NCI-H2081 treated with DMSO at 0.1 percent for 48 hours (cell line): ENCODE data around the gene OR10K1.
"Not testable (repeated sequence)": the region's sequence is repeated elsewhere in the genome, so short reads cannot be mapped to it uniquely, and the experiment has no call there.

Experiments used
- DNase-seq: peaks from one replicate; lab custom pipeline; 2025; lab: John Stamatoyannopoulos, UW

OR10K1 gene, protein sequence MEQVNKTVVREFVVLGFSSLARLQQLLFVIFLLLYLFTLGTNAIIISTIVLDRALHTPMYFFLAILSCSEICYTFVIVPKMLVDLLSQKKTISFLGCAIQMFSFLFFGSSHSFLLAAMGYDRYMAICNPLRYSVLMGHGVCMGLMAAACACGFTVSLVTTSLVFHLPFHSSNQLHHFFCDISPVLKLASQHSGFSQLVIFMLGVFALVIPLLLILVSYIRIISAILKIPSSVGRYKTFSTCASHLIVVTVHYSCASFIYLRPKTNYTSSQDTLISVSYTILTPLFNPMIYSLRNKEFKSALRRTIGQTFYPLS

DNA sequence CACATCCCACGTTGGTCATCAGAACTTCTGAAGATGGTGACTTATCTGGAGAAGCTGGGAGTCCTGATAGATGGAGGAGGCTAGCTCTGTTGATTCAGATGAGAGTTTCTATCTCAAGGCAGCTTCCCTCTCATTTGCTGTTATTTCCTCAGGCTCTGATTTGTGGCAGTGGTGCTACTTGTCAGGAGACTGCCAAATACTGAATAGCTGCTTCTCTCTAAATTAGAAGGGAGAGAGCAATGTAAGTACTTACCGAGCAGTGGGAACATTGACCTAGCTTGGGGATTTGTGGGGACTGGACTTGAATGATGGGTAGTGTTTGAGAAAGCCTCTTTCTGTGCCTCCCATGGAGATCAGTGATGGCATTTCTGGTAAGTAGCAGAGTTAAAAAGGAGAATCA, at the start of gene OR10K1:
Gene OR10K1 (plus strand): TSS at position 301 of the 400 bp plus-strand sequence. CDS start 3,728 bp downstream, outside the sequence.
- no peak for DNase-seq

DNA sequence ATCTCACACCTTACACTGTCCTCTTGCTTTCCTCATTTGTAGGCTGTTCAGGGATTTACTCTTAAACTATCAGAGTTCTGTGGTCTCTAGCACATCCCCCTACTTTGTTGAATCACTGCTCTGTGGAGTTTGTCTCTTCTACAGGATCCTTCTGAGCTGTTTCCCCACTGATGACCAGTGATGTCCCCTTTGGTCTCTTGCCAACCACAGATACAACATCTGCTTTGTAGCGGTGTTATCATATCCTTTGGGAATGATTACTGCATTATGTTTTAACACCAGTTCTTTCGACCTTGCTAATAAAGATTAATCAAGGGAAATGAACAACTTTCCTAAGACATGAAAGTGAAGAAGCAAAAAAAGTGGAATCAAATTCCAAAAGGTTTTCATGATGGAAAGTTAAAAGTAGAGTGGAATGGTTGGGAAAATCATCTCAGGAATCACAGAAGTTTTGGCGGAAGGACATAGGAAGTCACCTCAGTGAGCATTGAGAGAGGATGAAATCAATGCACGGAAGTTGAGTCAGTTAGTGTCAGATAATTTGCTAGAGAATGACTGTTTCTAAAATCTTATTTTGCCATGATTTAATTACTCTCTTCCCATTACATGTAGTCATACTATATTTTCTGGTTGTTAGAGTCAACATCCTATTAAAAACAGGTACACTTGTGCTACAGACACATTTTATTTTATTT, 46.8 kb upstream of the OR10K1 start:
- no peak for DNase-seq

DNA sequence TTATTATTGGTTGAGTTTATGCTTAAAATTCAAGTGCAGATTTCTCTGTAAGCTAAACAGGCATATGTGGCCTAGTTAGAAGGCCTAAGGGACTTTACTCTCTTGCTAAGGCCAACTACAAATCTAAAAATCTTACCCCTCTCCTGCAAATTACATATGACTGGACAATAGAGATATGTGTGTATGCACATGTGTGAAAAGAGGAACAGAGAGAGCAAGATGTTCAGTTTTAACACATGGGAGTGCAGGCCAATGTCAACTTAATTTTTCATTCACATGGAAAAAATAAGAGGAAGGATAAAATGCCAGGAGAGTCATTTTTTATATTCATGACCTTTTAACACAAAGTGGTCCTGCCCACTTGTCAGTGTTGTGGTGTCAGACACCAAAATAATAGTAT, 44.0 kb upstream of the OR10K1 start:
- no peak for DNase-seq

DNA sequence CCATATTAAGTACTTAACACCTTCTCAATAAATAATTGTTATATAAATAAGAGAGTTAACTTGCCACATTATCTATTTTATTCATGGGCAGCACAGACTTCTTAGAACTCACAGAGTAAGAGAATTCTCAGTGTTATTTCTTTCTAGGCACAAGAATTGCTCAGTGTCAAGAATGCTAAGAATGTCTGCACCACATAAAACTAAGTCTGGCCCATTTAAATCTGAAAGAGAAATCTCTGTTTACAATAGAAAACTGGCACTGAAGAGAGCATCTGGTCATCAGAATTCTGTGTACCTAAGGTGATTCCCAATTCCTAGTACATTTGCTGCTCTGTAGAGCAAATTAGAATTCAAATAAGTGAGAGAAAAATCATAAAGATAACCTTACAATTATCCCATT, 39.4 kb upstream of the OR10K1 start:
- DNase-seq: no peak

DNA sequence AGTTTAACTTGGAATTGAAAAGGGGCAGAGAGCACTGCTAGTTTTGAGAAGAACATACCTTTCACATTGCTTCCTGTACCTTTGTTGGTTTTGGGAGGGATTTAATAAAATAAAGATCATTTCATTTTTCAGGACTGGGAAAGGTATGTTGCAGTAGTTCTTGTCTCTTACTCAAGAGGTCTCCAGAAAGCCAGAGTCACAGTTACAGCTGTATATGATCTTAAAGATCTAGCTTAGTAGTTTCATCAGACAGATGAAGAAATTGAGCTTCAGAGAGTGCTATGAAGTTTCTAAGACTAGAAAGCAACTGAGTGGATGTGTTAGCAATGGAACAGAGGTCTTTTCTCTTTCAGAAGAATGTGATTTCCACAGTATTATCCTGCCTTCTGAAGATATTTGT, 36.6 kb upstream of the OR10K1 start:
- no peak for DNase-seq

DNA sequence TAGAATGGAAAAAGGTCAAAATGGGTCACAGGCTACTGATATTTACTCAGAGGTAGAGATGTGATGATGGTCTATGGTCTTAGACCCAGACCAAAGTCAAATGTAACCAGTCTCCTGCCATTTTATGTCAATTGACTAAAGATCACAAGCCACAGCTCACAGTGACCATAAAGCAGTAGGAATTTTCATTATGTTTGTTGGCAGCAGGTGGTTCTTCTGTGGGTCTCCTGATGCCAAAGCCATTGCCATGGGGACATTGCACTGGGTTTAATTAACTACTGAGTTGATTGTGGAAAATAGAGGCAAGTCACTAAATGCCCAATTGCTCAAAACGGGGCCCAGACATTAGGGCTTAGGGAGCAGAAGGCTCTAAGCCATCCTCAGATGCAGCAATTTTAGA, 35.5 kb upstream of the OR10K1 start, which contains the start of gene OR10K2:
Gene OR10K2 (minus strand): TSS at position 101 of the 400 bp plus-strand sequence. CDS start 5,371 bp downstream, outside the sequence.
- no peak for DNase-seq

DNA sequence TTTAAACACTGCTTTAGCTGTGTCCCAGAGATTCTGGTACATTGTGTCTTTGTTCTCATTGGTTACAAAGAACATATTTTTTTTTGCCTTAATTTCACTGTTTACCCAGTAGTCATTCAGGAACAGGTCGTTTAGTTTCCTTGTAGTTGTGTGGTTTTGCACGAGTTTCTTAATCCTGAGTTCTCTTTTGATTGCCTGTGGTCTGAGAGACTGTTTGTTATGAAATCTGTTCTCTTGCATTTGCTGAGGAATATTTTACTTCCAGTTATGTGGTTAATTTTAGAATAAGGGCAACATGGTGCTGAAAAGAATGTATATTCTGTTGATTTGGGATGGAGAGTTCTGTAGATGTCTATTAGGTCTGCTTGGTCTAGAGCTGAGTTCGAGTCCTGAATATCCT, 31.5 kb upstream of the OR10K1 start:
- DNase-seq: not testable (repeated sequence)

DNA sequence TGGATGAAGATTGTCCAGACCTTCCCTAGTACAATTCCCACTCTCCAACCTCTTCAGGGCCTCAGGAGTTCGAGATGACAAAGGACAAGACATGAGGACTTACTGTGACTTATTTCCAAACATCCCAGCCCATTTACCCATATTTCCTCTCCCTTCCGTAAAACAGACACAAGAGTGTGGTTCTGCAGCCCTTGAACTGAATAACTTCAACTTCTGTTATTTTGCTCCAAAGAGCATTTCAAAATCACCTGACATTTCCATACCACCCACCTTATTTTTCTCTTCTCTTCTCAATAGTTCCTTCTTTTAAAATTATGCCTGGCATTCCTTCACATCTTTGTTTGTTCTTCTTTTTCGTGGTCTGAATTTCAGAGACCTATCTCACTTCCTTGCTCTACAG, 26.9 kb upstream of the OR10K1 start:
- no peak for DNase-seq

DNA sequence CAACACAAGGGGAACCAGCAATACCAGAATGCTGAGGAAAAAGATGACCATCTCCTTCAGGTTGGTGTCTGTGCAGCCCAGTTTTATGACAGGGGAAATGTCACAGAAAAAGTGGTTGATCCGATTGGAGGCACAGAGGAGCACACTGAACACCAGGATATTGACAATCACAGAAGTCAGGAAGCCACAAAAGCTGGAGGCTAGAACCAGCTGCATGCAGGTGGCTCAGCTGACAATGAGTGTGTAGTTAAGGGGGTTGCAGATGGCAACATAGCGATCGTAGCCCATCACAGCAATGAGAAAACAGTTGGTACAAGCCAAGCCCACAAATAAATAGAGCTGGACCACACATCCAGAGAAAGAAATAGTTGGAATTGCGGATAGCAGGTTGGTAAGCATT, 16.3 kb upstream of the OR10K1 start:
- no peak for DNase-seq

DNA sequence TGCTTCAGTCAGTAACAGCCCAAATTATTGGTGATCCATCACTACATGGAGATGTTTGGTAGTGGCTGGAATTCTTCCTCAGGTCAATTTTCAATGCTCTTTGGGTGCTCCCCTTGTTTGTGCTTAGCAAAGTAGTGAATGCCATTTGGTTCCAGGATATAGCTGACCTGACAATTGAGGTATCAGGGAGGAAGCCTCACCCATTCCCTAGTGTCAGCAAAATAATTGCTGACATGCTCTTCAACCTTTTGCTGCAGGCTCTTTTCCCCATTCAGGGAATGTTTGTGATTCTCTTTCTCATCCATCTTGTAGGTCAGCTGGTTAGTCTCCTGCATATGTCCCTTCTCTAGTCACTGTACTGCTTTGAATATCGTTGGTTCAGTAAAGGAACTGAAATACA, 7.1 kb upstream of the OR10K1 start:
- no peak for DNase-seq

DNA sequence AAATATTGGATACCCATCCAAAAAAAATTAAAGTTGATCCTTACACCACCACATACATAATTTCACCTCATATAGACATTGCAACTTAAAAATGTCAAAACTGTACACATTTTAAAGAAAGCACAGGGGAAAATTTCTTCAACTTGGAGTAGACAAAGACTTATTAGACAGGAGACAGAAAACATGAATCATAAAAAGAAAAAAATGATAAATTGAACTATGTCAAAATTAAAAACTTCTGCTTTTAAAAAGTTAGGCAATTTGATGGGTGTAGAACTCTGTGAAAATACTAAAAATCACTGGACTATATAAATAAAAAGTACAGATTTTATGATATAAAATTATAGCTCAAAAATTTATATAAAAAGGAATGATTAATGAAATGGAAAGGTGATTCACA, 4.4 kb upstream of the OR10K1 start:
- DNase-seq: no peak

DNA sequence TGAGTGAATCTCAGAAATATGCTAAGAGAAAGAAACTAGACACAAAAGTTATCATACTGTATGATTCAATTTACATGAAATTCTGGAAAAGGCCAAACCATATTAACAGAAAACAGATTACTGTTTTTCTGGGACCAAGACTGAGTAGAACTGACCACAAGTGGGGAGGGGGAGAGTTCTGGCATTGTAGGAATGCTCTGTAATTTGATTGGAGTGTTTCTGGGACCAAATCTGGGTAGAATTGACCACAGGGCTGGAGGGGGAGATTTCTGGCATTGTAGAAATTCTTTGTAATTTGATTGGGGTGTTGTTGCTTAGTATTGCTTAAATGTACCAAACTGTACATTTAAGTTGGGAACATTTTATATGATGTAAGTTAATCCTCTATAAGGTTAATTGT, 3.4 kb upstream of the OR10K1 start:
- no peak for DNase-seq

DNA sequence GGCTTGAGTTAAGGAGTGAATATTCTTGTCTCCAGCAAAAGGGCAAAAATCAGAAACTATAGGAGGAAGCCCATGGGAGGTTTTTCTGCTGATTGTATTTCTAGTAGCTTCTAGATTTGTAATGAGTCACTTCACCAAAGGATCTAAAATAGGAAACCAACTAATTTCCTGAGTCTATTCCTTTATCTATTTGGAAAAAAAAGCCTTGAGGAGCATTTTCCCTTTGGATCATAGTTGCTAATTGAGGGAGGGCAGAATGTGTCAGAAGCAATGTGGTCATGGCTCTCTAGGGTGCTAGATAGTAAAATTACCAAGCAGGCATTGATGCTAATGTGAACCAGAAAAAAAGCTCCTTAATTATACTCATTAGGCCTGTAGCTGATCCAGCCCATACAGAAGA, 10.3 kb downstream of the OR10K1 start, which contains the start of gene OR10R2:
Gene OR10R2 (plus strand): TSS at position 301 of the 400 bp plus-strand sequence. CDS start 106 bp downstream, outside the sequence.
- no peak for DNase-seq

DNA sequence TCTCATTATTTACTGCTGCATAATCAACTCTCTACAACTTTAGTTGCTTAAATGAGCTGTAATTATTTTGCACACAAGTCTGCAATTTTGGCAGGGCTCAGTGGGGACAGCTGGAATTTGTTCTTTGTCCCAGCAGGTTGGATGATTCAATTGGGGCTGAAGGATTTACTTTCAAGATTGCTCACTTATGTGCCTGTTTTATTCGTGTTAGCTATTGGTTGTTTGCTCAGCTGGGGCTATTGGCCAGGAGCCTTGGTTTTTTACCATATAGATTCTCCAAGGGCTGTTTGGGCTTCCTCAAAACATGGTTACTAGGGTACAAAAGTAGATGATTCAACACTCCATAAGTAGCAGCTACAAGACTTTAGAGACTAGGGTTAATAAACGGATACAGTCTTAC, 23.8 kb downstream of the OR10K1 start:
- peak; percentile 63 for DNase-seq

DNA sequence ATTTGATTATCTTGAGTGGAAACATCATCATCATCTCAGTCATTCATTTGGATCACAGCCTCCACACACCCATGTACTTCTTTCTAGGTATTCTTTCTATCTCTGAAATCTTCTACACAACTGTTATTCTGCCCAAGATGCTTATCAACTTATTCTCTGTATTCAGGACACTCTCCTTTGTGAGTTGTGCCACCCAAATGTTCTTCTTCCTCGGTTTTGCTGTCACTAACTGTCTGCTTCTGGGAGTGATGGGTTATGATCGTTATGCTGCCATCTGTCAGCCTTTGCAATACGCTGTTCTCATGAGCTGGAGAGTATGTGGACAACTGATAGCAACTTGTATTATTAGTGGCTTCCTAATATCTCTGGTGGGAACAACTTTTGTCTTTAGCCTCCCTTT, 29.7 kb downstream of the OR10K1 start:
- no peak for DNase-seq

DNA sequence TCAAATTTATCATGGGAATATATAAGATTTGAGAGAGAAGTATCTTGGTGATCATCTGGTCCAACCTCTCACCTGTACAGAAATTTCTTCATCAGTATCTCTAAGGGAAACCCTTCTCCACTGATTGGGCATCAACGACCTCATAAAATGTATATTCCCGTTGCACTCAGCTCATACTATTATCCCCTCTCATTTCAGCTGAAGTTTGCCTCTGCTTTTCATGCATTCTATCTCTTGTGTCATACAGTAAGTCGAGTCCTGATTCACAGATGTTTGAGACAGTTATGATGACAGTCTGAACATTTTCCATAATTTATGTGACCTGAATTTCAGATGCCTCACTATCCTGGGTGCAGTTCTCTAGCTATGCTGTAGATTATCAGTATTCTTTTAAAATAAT, 31.4 kb downstream of the OR10K1 start:
- DNase-seq: no peak

DNA sequence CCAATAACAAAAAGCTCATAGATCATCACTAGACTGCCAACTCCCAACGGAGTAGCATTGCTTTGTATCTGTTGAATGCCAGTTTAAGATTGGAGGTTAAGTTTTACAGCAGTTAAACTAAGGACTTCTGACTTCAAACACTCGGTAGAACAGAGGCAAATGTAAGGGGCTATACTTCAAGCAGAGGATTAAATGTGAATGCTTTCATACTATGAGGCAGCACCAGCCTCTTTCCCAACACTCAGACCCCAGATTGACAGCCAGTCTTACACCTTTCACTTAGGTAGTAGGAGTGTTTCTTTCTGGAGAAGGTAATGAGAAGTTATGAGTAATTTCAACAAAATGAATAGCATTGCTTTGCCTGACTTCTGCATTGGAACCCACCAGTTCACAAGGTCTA, 33.2 kb downstream of the OR10K1 start:
- DNase-seq: no peak

DNA sequence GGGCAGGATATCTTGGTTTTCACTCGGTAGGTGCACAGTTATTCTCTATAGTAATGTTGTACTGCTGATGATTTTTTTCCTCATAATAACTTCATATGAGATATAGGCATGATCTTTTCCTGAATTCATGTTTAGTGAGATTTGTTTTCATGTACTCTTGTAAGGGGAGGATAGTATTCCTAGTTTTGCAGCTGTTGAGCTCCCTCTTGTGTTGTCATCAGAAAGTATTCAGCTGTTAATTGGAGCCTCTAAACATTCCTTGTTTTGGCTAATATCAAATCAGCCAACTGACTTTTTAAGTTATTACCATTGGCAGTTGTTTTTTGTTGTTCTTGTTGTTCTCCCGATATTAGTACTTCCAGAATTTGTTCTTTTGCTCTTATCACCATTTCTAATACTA, 34.7 kb downstream of the OR10K1 start:
- DNase-seq: no peak

DNA sequence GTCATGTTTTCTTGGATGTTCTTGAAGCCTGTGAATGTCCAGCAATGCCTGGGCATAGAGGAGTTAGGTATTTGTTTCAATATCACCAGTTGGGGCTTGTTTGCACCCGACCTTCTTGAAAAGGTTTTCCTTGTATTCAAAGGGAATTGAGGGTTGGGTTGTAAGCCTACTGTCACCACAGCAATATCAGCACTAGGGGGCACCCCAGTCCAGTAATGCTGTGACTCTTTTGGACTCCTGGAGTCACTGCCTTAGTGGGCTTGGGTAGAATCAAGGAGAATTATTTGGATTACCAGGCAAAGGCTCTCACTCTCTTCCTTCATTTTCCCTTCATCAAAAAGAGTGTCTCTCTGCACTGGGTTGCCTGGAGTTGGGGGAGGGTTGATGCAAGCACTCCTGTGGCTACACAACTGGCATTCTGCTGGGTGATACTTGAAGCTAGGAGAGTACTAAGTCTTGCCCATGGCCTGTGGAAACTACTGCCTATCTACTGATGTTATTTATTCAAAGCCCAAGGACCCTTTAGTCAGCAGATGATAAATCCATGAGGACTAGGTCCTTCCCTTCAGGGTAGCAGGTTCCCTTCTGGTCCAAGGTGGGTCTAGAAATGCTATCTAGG, 44.8 kb downstream of the OR10K1 start:
- no peak for DNase-seq

DNA sequence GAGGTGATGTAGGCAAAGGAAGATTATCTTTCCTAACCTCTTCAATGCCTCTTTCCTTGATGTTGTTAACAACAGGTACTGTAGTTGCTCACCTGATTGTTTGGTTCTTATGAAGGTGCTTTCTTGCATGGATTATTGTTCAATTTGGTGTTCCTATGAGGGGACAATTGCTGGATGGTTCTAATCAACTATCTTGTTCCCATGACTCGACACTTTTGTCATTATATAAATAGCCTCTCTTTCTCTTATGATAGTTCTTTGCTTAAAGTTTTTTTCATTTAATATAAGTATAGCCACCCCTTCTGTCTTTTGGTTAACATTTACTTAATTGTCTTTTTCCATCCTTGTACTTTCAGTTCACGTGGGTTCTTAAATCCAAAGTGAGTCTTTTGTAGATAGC, 45.9 kb downstream of the OR10K1 start:
- no peak for DNase-seq

DNA sequence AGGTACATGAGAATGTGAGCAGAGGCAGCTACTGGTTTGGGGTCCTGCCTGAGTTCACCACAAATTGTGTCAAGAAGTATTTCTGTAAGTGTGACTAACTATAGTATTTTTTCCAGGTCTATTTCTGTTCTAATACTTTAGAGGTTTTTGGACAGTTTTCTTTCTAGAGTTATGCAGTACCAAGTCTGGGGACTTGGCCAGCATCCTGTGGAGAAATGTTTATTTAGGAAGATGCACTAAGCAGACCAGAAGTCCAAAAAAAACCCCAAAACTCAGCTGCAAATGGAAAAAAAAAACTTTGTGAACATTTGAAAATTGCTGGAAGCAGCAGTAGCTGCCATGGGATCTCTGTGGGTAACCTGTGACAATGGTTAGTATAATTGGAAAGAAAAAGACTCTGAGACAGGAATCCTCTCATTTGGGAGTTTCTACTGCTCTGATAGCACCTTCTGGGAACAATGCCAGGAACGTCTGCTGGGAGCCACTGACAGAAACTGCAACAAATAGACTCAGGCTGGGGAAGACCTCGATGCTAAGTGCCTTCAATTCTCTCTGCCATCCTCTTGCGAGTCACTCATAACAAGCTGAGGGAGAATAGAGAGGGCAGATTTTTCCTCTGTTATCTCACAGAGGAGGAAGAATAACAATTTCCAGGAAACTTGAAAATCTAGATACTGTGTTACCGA, 48.0 kb downstream of the OR10K1 start:
- DNase-seq: no peak

DNA sequence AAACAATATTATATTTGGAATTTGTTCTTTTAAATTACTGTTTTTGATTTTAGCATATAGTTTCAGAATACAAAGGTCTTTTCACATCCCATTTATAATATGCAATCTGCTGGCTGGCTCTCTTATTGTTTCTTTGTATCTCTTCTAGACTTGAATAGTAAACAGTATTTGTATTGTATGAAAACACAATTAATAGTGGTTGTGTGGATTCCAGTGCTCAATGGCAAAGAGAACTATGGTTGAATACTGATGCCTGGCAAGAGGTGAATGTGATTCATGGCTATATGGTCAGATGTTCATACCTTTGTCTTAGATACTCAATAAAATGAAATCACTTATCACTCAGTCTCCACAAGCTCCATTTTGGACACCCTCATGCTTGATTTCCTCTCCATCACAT, 55.3 kb downstream of the OR10K1 start:
- DNase-seq: no peak
